WERI-Rb-1 (cell line): Measurements from ENCODE around the gene MATCAP1.
A peak's percentile ranks its signal among the peaks of the same experiment; 100 is the strongest.

Source experiments
- DNase-seq: peaks from one replicate; pipeline ENCODE4 v3.0.0-alpha.2; 2020
- H3K27ac ChIP-seq: fragments of 250-450 bp; sonication (Bioruptor Pico); 2 replicates; pipeline ENCODE4 v1.5.1; 2020; ENCODE audit warnings: mild to moderate bottlenecking, moderate library complexity
- H3K27me3 ChIP-seq: fragments of 250-450 bp; sonication (Bioruptor Pico); 2 replicates; pipeline ENCODE4 v1.5.1; 2021; ENCODE audit warnings: mild to moderate bottlenecking, low read depth, moderate library complexity; ENCODE audit not compliant: insufficient read depth, severe bottlenecking
- H3K36me3 ChIP-seq: fragments of 250-450 bp; sonication (Bioruptor Pico); 2 replicates; pipeline ENCODE4 v1.5.1; 2020; ENCODE audit warnings: mild to moderate bottlenecking, moderate library complexity
- H3K4me3 ChIP-seq: 2 replicates; pipeline ENCODE4 v1.5.1; 2011; ENCODE audit warnings: low read depth, mild to moderate bottlenecking, control low read depth, low read length
- H3K9me3 ChIP-seq: fragments of 250-450 bp; sonication (Bioruptor Pico); 2 replicates; pipeline ENCODE4 v1.5.1; 2021; ENCODE audit warnings: mild to moderate bottlenecking, moderate library complexity; ENCODE audit not compliant: severe bottlenecking
- TF ChIP-seq, protein P1 (sequence below): IDR thresholded peaks from 2 replicates; pipeline ENCODE4 v1.5.1; 2011; ENCODE audit warnings: low read depth, mild to moderate bottlenecking, control low read depth, inconsistent platforms, low read length

The MATCAP1 gene

DNA sequence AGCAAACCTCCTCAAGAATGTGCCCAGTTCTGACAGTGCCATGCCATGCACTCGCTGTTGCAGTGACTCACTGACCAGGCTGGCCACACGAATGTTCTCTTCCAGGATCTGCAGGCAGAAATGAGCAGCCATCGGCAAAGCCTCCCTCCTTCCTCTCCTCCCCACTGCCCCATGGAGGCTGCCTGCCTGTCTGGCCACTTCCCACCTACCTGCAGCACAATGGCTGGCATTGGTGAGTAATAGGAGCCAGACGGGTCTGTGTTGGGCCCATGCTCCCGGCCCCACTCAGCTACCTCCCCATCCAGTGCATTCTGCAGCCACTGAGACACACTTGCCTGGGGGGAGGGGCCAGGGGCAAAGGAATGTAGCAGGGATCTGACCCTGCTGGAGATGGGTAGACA is 2.8 kb upstream of the MATCAP1 start:
- H3K27me3 ChIP-seq = no peaks in the 10 kb centered on the region
- peaks cover 6% of the 10 kb centered on the region for H3K36me3 ChIP-seq
- H3K9me3 ChIP-seq = no peaks in the 10 kb centered on the region
- DNase-seq = no peak
- H3K27ac ChIP-seq = no peak overlapping the region
- TF ChIP-seq, protein P1, sequence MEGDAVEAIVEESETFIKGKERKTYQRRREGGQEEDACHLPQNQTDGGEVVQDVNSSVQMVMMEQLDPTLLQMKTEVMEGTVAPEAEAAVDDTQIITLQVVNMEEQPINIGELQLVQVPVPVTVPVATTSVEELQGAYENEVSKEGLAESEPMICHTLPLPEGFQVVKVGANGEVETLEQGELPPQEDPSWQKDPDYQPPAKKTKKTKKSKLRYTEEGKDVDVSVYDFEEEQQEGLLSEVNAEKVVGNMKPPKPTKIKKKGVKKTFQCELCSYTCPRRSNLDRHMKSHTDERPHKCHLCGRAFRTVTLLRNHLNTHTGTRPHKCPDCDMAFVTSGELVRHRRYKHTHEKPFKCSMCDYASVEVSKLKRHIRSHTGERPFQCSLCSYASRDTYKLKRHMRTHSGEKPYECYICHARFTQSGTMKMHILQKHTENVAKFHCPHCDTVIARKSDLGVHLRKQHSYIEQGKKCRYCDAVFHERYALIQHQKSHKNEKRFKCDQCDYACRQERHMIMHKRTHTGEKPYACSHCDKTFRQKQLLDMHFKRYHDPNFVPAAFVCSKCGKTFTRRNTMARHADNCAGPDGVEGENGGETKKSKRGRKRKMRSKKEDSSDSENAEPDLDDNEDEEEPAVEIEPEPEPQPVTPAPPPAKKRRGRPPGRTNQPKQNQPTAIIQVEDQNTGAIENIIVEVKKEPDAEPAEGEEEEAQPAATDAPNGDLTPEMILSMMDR = no peak
- H3K4me3 ChIP-seq = no peak overlapping the region

DNA sequence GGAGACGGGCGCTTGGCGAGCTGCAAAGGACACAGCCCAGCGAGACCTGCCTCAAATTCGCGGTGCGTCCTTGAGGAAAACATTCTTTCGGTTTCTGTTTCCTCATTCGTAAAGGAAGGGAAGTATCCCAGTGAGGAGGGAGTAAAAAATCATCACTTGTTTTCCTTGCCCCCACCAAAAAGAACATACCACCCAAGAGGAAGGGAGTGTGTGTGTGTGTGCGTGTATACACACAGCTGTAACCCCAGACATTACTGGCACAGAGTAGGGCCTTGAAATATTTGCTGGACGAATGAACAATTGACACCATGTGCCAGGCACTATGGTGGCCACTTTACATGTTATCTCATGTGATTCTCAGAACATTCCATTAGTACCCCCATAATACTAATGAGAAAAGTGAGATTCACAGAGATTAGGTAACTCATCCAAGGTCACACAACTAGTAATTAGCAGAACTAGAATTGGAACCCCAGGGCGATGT is 1.9 kb upstream of the MATCAP1 start:
- Histone ChIP-seq H3K9me3 (no peaks in the 10 kb centered on the region), H3K27me3 (no peaks in the 10 kb centered on the region), H3K36me3 (peaks cover 6% of the 10 kb centered on the region), H3K27ac (no peak overlapping the region), H3K4me3 (no peak overlapping the region)
- DNase-seq = no peak
- TF ChIP-seq, protein P1 = no peak

DNA sequence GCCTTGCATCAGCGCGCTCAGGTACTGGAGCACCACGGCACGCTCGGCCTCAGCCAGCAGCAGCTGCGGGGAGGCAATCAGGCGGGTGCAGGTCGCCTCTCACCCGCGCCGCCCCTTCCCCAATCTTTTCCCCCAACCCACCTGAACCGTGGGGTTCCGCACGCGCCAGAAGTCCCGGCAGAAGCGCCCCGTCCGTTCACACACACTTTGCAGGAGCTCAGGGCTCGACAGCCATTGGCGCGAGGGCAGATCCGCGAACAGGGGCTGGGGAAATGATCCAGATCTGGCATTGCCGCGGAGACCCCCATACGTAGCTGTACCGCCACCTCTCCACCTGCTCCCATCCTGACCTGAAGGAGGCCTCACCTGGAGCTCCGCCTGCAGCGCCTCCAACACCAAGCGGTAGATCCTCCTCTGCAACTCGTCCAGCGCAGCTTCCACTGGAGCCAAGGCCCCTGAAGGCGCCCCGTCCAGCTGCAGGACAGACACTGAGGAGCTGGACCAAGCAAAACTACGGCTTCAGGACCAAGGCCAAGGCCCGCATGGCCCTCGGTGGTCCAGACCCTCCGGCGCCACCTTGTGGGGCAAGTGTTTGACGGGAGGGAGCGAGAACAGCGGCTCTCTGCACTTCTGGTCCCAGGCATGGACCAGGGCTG is 1.4 kb upstream of the MATCAP1 start:
- no peaks in the 10 kb centered on the region for H3K27me3 ChIP-seq

DNA sequence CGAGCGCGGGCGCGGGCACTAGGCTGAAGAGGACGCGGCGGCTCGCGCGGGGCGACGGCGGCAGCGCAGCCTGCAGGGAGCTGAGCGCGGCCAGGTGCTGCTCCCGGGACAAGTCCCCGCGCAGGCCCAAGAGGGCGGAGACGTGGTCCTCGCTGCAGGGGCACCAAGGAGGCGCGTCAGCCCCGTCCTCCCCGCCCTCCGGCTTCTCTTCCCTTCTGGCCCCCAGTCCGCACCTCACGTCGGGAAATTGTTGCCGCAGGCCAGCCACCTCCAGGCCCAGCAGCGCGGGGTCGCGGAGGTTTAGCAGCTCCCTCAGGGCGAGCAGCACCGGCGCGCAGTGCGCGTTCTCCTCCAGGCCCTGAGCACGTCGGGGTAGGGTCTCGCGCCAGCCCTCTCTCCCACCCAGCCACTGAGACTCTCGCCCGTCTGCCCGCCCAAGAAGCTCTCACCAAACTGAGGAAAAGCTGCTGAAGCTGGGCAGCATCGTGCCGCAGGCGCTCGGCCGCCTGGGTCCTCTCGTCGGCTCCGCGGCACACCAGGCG is 761 bp upstream of the MATCAP1 start:
- H3K27ac ChIP-seq = peak overlapping the region; percentile 98
- DNase-seq = peak; percentile 52
- TF ChIP-seq, protein P1 = no peak

More for the DNA sequence above, 1.4 kb upstream of the MATCAP1 start:
- H3K4me3 ChIP-seq = peak overlapping the region; percentile 54; the same call in 1 of the 2 replicates
- H3K27ac ChIP-seq = peak overlapping the region; percentile 98
- no peaks in the 10 kb centered on the region for H3K9me3 ChIP-seq
- H3K36me3 ChIP-seq = peaks cover 11% of the 10 kb centered on the region
- TF ChIP-seq, protein P1 = peak; percentile 83
- peak; percentile 87 for DNase-seq

DNA sequence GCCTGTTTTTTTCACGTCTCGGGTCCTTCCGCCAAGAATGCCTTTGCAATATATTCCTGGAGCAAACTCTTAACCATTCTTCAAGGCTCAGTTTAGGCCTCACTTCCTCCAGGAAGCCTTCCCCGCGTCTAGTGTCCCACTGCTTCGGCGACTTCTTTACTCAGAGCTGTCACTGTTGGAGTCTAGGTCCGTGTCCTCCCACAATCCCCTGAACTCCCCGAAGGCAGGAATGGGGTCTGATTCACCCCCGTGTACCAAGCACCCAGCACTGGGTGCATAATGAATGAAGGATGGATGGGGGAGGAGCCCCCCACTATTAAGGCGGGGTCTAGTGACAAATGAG is 508 bp downstream of the MATCAP1 start:
- peaks cover 21% of the 10 kb centered on the region for H3K36me3 ChIP-seq

More for the DNA sequence above, 761 bp upstream of the MATCAP1 start:
- peaks cover 17% of the 10 kb centered on the region for H3K36me3 ChIP-seq
- peak overlapping the region; percentile 54 for H3K4me3 ChIP-seq
- no peaks in the 10 kb centered on the region for H3K27me3 ChIP-seq
- H3K9me3 ChIP-seq = no peaks in the 10 kb centered on the region

More for the DNA sequence above, 508 bp downstream of the MATCAP1 start:
- H3K27me3 ChIP-seq = no peaks in the 10 kb centered on the region
- no peak for DNase-seq
- peak overlapping the region; percentile 54 for H3K4me3 ChIP-seq
- TF ChIP-seq, protein P1 = no peak
- H3K27ac ChIP-seq = peak overlapping the region; percentile 98
- no peaks in the 10 kb centered on the region for H3K9me3 ChIP-seq
